HG03354 (cell line): ENCODE data around the gene TMEM132C.

ENCODE experiments used
- ATAC-seq: cut with Tn5 transposase; IDR thresholded peaks from one replicate; pipeline ENCODE4 v1.9.1; 2021; ENCODE audit warnings: mild to moderate bottlenecking; ENCODE audit not compliant: unreplicated experiment, poor library complexity, severe bottlenecking

TMEM132C gene

DNA sequence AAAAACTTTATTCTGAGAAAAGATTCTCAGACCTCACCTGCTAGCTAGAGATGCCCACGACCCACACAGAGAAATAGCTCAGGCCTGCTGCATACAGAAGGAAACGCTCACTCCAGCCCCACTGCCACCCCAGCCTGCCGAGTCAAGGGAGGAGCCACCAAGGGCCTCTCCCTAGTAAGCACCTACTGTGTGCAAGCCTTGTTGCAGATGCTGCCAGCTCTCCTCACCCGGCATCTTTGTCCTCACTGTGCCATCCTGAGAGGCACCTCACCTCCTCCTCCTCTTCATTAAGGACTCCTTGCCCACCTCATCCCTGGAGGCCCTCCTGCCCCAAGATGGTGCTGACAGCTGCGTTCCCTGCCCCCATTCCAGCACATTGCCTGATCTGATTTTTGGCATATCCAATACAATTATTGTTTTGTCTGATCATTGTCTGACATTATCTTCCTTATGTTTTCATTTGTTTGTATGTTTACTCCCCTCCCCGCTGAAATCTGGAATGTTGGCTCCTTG, 359.9 kb downstream of the TMEM132C start:
- no peak for ATAC-seq

DNA sequence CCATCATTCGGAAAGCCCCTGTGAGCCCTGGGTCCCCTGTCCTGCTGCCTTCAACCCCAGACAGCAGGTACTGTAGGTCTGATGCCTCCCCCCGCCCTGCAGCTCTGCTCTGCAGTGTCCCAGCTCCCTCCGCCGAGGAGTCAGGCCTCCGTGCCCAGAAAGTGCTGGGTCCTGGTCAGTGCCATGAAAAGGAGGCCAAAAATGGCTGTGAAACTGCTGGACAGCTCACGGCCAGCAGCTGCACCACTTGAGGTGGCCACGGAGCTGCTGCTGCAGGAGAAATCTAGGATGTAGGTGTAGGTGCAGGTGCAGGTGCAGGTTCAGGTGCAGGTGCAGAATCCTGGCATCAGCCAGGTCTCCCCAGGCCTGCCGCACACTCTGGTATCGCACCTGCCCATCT, 360.7 kb downstream of the TMEM132C start:
- no peak for ATAC-seq

DNA sequence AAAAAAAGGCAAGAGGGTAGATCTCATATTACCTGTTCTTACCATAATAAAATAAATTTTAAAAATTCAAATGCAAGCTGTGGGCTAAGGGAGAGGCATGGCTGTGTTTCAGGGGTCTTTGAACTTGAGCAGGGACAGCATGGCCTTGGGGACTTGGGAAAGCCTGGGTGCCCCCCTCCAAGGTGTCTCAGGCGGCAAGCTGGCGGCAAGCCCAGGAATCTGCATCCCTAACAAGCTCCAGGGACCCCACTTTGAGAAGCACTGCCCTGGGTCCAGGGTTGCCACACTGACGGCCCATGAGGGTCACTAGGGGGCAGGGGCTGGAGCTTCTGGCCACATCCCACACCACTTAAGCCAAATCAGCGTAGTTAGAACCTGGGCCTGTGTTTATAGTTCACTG, 363.0 kb downstream of the TMEM132C start:
- no peak for ATAC-seq

DNA sequence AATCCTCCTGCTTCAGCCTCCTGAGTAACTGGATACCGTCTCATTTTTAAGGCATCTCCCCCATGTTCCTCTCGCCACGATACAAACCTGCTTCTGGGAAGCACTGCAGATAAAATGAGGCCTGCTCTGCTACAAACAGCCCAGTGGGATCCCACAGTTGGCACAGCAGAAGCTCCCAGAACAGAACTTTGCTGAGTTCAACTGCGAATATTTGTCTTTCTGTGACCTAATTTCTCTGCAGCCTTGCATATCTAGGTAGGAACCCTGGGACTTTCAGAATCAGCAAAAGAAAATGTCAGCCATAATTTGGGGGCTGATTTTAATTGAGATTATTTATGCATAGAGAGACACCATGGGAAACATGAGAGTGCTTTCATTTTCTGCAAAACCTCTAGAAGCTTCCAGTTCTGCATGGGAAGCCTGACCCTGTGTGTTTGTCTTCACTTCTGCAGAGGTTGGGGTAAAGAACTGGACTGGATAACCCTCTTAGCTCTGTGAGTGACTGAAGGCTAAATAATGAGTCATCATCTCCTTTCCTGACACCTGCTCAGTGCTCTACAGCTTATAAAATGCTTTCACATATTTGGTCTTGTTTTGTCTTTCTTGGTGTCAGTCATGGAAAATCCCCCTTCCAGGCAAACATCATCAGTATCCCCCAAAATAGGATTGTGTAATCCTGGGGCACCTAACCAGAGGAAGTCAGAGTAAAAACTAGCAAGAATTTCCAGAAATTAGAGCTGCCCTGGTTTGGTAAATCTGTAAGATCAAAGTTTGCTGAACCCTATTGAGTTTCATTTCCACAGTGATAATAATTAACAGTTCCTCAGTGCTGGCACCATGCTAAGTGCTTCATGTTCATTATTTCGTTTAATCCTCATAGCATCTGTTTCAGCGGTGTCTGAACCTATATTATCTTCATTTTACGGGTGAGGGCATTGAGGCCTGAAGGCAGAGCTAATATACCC, 371.0 kb downstream of the TMEM132C start:
- ATAC-seq: peak; percentile 94

DNA sequence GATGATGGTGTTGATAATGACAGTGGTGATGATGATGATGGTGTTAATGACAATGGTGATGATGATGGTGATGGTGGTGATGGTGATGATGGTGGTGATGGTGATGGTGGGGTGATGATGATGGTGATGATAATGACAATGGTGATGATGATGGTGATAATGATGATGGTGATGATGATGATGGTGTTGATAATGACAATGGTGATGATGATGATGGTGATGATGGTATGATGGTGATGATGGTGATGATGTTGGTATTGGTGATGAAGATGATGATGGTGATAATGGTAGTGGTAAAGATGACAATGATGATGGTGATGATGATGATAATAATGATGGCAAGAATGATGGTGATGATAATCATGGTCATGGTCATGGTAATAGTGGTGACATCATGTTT, 372.1 kb downstream of the TMEM132C start:
- no peak for ATAC-seq

DNA sequence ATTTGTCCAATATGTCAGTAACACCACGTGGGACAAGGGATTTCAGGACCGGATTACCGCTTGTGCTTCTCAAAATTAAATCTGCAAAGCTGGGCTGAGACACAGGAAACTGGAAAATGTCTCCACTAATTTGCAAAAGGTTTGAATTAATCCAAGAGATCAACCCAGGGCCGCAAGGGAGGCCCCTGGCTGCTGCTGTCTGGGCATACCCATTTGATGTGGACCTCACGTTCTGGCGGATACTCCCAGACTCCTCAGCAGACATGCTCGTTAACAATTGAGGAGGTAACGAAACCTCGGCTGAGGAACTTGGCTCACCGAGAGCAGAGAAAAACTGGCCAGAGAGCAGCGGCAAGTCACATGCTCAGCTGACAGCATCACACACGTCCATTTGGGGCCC, 376.2 kb downstream of the TMEM132C start:
- no peak for ATAC-seq

DNA sequence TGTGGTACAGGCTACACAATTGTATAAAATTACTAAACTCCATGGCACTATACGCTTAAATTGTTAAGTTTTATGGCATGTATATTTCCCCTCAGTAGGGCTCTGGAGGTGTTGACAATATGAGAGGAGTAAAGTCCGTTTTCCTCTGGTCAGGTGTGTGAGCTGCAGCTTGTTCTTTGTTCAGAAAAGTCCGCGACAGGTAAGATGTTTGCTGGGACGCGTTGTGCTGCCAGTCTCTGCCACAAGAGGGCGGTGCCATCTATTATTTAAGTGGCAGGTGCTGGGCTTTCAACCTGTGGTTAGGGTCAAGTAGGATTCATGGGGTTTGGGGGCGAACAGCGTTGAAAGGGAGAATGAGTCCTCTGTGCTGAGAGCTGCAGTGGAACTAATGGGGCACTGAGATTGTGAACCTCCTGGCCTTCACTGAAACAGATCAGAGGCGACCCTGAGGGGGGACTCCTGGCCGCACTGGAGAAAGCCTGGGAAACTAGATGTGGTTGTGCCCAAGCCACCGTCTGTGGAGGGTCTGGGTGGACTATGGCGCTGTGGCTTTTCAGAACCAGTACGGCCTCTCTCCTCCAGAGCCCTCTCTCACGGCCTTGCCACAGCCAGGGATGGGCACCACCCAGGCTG, 377.8 kb downstream of the TMEM132C start:
- peak; percentile 62 for ATAC-seq

DNA sequence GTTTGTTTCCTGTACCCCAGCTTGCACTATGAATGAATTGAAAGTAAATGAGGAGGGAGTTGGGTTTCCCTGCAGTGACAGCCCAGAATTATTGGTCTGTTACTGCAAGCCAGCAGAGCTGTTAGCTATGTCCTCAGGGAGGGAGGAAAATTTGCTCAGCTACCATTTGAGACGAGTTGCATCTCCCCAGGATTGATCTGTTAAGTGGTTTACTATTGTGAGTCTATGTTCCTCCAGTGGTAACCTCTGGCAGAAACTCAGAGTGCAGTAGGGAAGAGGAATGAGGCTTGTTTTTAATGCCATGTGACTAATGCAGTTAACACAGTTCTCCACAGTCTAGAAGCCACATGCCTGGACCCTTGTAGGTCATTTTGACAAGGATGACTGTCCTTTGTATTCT, 382.9 kb downstream of the TMEM132C start:
- ATAC-seq: no peak

DNA sequence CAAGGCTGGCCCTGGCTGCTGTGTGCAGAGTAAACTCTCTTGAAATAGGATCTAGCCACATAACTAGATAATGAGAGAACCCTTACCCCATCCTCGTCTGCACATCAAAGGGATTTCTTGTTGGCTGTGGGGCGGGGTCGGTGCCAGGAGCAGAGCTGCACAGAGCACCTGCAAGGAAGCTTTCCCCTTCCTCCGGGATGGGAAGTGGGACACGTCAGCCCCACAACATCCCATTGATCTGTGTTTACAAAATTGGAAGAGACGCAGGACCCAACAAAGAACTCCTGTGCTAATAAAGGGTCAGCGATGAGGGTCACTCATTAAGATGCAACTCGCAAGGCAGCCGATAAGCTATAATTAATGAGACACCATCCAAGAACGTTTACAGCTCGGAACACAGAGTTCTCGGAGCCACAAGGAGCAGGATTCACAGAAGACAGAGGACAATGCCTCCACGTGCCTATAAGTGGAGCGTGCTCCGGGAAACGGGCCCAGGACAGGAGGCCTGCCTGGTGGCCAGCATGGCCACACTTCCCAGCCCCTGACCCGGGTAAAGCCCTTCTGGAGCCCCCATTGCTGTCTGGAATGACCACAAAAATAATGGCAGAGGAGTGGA, 385.3 kb downstream of the TMEM132C start:
- ATAC-seq: no peak

DNA sequence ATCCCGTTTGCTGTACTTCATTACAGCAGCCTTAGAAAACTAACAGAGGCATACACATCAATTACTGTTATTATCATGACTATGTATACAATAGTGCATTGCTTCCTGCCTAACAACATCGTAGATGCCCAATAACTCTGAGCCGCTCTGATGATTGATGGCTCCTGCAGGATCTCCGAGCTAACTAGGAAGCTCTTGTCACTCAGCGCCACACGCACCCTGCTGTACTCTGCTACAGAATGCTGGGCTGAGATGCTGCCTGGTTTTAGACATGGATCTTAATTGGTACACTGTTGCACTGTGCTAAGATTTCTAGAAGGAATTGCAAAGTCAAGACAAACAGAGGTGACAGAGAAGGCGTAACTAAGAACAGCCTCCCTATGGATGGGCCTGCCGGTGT, 387.5 kb downstream of the TMEM132C start:
- ATAC-seq: no peak

DNA sequence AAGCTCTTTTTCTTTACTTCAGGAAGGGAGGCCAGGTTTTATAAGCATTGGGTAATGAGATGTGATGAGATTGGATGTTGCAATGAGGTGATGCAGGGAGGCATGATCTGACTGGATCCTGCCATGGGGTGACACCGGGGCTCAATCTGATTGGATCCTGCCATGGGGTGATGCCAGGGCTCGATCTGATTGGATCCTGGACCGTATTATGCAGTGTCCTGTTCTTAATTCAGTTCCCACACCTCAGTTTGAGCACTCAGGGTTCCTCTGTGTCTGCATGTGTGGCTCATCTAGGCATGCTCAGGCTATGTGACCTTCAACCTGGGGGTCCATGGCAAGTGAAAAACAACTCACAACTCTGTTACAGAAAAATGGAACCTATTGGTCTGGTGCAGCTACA, 390.4 kb downstream of the TMEM132C start:
- no peak for ATAC-seq

DNA sequence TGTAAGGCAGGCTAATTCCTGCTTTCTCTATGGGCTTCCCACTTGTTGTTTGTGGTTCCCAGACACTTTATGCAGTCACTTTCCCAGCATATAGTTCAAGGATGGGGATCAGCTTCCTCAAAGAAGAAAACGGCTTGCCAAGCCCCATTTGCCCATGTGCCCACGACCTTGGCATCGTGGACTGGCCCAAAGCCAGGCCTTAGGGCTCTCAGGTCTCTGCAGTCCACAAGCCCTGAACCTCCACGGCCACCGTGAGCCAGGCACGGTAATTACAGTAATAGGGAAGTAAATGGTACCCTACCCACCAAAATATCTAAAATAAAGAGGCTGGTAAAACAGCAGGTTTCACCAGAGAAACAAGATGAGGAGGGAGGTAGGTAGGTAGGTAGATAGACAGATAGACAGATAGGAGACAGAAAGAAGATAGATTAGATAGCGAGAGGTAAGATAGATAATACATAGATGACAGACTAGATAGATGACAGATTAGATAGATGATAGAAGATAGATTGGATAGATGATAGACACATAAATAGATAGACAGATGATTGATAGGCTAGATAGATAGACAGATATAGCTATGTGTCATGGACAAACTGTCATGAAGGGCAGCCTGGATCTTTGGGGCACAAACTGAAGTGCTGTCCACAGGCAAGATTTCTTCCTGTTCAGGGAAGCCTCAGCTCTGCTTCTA, 393.7 kb downstream of the TMEM132C start:
- no peak for ATAC-seq

DNA sequence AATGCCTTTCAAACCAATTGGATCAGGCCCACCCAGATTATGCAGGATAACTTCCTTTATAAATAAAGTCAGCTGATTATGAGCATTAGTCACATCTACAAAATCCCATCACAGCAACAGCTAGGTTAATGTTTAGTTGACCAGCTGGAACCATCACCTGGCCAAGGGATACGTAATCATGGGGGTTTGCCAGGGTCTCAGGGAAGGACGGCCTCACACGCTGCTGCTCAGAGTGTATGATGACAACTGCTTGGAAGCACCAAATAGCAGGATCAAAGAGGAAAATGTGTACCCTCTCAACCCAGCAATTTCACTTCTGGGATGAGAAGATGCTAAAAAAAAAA, 394.2 kb downstream of the TMEM132C start:
- ATAC-seq: no peak

DNA sequence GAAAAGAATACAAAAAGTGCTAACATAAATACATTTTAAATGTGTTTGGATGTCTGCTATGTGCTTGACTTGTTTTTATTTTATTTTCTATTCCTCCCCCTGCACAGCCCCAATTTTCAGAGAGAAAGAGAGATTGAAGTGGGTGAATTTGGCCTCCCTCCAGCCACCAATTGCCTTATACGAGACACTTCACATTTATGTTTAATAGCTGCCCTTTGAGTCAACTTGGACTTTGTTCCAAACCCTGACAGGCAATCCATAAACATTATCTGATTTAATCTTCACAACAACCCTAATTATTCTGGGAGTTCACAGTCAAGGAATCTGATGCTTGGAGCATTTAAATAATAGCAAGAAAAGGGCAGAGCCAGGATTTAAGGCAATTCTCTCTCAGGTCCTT, 395.1 kb downstream of the TMEM132C start:
- ATAC-seq: no peak

DNA sequence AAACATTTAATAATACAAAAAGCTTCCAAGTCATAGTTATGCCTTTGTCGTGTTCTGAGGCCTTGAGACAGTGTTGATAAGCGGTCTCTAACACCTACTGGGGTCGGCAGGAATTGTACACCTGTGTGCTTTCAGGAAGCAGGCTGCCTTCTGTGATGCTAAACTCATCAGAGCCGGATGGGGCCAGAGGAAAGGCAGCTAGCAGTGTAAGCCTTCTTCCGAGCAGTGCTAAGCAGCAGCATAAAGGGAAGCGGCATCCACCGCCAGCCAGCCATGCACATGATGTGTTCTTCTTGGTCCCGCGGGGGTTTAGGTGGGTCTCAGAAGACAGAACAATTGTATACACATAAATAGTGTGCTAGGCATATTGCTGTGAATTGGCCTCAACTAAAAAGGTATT, 397.5 kb downstream of the TMEM132C start:
- no peak for ATAC-seq

DNA sequence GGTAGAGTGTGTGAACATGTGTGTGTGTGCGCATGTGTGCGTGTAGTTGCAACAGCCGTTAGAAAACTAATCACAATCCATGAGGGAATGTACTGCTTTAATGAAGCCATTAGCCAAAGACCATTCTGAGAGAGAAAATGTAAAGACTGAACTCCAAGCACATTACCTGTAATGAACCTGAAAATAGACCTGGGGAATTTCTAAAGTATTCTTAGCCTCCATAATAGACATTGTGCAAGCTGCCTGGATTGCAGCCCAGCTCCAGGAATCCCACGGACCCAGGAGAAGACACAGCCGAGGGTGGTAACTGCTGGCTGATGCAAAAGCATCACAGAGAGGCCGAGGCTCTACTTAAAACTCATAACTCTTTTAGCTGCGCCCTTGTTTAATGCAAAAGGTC, 400.2 kb downstream of the TMEM132C start:
- ATAC-seq: no peak

DNA sequence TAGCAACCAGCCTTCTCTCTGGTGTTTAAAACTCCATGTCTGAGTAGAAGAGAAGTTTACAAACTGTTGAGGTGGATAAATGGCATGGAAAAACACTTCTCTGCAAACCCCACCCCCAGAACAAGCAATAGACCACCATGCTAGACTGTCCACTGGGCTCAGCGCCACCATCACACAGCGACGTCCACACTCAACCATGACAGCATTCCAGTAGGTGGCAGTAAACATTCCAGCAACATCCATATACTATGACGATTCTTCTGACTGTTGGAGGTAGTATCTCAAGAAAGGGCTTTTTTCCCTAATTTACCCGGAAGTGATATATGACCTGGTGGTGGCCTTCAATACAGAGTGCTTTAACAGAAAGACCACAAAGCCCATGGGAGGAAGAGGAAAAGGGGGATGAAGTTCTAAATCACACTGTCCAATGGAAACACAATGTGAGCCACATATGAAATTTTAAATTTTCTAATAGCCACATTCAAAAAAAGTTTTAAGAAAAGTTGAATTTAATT, 404.6 kb downstream of the TMEM132C start:
- no peak for ATAC-seq

DNA sequence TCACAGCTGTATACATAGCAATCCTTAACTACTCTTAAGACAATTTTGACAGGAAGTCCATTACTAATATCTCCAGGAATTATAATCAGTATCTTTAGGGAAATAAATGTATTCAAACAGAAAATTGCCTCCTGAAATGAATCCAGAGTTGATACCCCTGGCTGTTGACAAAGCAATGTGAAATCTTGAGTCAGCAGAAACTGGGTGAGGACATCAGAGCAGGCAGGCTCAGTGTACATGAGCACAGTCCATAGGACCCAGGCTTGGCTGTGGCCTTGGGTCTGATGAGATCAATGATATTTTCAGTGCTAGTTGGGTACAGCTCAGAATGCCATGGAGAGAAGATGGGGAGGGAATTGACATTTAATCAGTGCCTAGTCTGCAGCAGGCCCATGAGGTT, 405.5 kb downstream of the TMEM132C start:
- ATAC-seq: no peak

DNA sequence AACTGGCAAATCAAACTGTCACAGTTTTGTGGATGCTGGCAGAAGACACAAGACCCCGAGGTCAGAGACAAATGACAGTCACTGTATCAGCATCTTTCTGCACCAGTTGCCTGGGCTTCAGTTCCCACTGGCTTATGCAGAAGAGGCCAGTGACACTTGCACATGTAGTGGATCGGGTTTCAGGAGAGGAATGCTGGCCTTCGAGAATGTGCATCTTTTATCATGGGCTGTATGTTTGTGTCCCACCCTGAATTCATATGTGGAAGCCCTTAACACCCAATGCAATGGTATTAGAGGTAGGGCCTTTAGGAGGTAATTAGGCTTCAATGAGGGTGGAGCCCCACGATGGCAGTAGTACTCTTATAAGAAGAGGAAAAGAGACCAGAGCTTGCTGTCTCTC, 405.9 kb downstream of the TMEM132C start:
- no peak for ATAC-seq

DNA sequence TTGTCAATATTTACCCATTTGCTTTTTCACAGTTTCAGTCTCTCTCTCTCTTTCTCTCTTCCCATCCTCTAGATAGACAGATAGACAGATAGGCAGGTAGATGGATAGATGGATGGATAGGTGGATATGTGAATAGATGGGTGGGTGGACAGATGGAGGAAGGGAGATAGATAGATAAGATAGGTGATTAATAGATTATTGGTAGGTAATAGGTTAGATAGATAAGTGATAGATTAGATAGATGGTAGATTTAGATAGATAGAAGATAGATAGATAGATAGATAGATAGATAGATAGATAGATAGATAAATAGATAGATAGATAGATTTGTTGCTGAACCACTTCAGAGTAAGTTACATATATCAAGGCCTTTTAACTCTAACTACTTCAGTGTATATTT, 408.6 kb downstream of the TMEM132C start:
- ATAC-seq: no peak
